Panc1 (cell line): ENCODE results near the gene NKPD1. TPM values are rescaled to one million over a fixed set of nuclear protein-coding genes. Genes with fewer than 3 reads are reported as not detected.

Experiments used
- ATAC-seq: fragments of 200-7000 bp; cut with Tn5 transposase; 2 replicates; pipeline ENCODE4 v1.9.1; 2020; ENCODE audit warnings: mild to moderate bottlenecking, moderate library complexity
- BruUV-seq: library from RNA; stranded (reverse); fragments of 400-500 nt; replicated peaks from 2 replicates; lab custom pipeline; 2021; lab: Mats Ljungman, UMichigan
- CTCF ChIA-PET: fragments of 300-600 bp; sonication (Branson Sonifier 250); formaldehyde crosslinking; loops from one replicate; lab custom pipeline; 2022; ENCODE audit warnings: antibody characterized with exemption; lab: Charles Lee
- POLR2A ChIA-PET: fragments of 300-600 bp; sonication (Branson Sonifier 250); formaldehyde crosslinking; loops from one replicate; lab custom pipeline; 2022; ENCODE audit warnings: antibody characterized with exemption; lab: Charles Lee
- DNase-seq: peaks from one replicate; pipeline ENCODE4 v3.0.0-alpha.2; 2010; ENCODE audit warnings: low read depth, low spot score
- H3K27ac ChIP-seq: 2 replicates; pipeline ENCODE4 v1.5.1; 2011; ENCODE audit warnings: mild to moderate bottlenecking, low read length, inconsistent platforms
- H3K27me3 ChIP-seq: fragments of 200-500 bp; sonication (Bioruptor generic); 2 replicates; pipeline ENCODE4 v1.6.0; 2014; ENCODE audit warnings: low read length, inconsistent platforms; ENCODE audit not compliant: control insufficient read depth, insufficient read depth
- H3K36me3 ChIP-seq: fragments of 200-500 bp; sonication (Bioruptor generic); 2 replicates; pipeline ENCODE4 v1.5.1; 2014; ENCODE audit warnings: inconsistent platforms, mild to moderate bottlenecking, low read length, moderate library complexity; ENCODE audit not compliant: control insufficient read depth, insufficient read depth
- H3K4me1 ChIP-seq: 2 replicates; pipeline ENCODE4 v1.5.1; 2011; ENCODE audit warnings: inconsistent platforms, mild to moderate bottlenecking, low read length, moderate library complexity; ENCODE audit not compliant: control insufficient read depth, insufficient read depth
- H3K4me3 ChIP-seq, 2 experiments: 2 replicates each; pipeline ENCODE4 v1.5.1; 2011 to 2012; ENCODE audit warnings: low read depth in 2 of 2, low read length in 2 of 2, mild to moderate bottlenecking in 2 of 2, inconsistent platforms in 1 of 2, moderate library complexity in 1 of 2
- H3K9me3 ChIP-seq: fragments of 200-500 bp; sonication (Bioruptor generic); 2 replicates; pipeline ENCODE4 v1.5.1; 2014; ENCODE audit warnings: low read depth, mild to moderate bottlenecking, inconsistent platforms, low read length, moderate library complexity; ENCODE audit not compliant: control insufficient read depth, insufficient read depth
- CTCF ChIP-seq: fragments of 450-650 bp; IDR thresholded peaks from 2 replicates; pipeline ENCODE4 v1.5.1; 2017; ENCODE audit warnings: mild to moderate bottlenecking
- POLR2AphosphoS5 ChIP-seq: IDR thresholded peaks from 2 replicates; pipeline ENCODE4 v1.6.1; 2012; ENCODE audit warnings: mild to moderate bottlenecking, low read depth, low read length, moderate library complexity
- SIN3A ChIP-seq: IDR thresholded peaks from 2 replicates; pipeline ENCODE4 v1.6.1; 2012; ENCODE audit warnings: low read depth, mild to moderate bottlenecking, low read length, moderate library complexity, borderline replicate concordance; ENCODE audit not compliant: insufficient read depth
- TCF7L2 ChIP-seq: IDR thresholded peaks from 2 replicates; pipeline ENCODE4 v1.6.1; 2011; ENCODE audit warnings: mild to moderate bottlenecking, low read depth, low read length, inconsistent platforms
- in situ Hi-C: cut with HindIII; loops from 2 replicates; pipeline ENCODE4 v1.10.0; 2016; ENCODE audit warnings: low sequenced_read_pairs, low pct_unique_long_range_greater_than_20kb
- intact Hi-C: fragments of 100-400 bp; cut with micrococcal nuclease; formaldehyde crosslinking; loops from one replicate; pipeline ENCODE4 v1.10.0; 2022; ENCODE audit not compliant: unreplicated experiment
- total RNA-seq: library from RNA; stranded (reverse); gene quantifications from one replicate; pipeline ENCODE4 v1.2.1, GENCODE V29; 2021; ENCODE audit not compliant: unreplicated experiment
- TF ChIP-seq, protein P1 (sequence below), 2 experiments: IDR thresholded peaks; 2 replicates each; pipeline ENCODE4 v1.6.1; 2011 to 2012; ENCODE audit warnings: low read depth in 2 of 2, control low read depth in 1 of 2, low read length in 1 of 2, mild to moderate bottlenecking in 1 of 2, moderate library complexity in 1 of 2; ENCODE audit not compliant: insufficient read depth in 1 of 2

NKPD1 gene
- total RNA-seq, 1 experiment from 2014 or later, result 0.05 TPM

DNA sequence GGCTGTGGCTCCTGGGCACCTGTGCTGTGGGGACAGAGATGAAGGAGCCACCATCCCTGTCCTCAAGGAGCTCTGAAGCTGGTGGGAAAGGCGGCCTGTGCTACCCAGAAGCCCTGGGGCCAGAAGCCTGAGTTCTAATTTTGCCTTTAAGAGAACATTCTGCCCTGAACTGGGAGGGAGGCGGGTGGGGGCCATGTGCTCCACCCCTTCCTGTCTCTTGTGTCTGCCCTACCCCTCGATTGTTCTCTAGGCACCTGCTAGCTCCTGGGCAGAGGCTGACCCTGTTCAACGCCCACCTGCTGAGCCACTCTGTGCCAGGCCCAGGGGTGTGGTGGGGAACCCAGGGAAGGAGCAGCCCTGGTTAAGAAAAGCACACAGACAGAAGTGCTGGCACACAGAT is 11.4 kb upstream of the NKPD1 start:
- ATAC-seq (no peak), DNase-seq (no peak)
- Histone ChIP-seq H3K27ac (no peak overlapping the region), H3K4me1 (no peaks in the 10 kb centered on the region), H3K4me3 (no peak overlapping the region), H3K36me3 (no peaks in the 10 kb centered on the region), H3K9me3 (no peaks in the 10 kb centered on the region), H3K27me3 (no peaks in the 10 kb centered on the region)
- in situ Hi-C loops (no loop called here), intact Hi-C loops (no loop called here)
- no TSS peak for BruUV-seq
- TF ChIP-seq POLR2AphosphoS5 (no peak), SIN3A (no peak), TCF7L2 (no peak), CTCF (no peak)
- TF ChIP-seq, protein P1, sequence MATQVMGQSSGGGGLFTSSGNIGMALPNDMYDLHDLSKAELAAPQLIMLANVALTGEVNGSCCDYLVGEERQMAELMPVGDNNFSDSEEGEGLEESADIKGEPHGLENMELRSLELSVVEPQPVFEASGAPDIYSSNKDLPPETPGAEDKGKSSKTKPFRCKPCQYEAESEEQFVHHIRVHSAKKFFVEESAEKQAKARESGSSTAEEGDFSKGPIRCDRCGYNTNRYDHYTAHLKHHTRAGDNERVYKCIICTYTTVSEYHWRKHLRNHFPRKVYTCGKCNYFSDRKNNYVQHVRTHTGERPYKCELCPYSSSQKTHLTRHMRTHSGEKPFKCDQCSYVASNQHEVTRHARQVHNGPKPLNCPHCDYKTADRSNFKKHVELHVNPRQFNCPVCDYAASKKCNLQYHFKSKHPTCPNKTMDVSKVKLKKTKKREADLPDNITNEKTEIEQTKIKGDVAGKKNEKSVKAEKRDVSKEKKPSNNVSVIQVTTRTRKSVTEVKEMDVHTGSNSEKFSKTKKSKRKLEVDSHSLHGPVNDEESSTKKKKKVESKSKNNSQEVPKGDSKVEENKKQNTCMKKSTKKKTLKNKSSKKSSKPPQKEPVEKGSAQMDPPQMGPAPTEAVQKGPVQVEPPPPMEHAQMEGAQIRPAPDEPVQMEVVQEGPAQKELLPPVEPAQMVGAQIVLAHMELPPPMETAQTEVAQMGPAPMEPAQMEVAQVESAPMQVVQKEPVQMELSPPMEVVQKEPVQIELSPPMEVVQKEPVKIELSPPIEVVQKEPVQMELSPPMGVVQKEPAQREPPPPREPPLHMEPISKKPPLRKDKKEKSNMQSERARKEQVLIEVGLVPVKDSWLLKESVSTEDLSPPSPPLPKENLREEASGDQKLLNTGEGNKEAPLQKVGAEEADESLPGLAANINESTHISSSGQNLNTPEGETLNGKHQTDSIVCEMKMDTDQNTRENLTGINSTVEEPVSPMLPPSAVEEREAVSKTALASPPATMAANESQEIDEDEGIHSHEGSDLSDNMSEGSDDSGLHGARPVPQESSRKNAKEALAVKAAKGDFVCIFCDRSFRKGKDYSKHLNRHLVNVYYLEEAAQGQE (IDR thresholded peaks at IDR 0.05; ENCODE audit: insufficient read depth in 1 of 2, low read depth in 2 of 2, low read length in 1 of 2), result no peak
- ChIA-PET POLR2A (no interaction called here), CTCF (no interaction called here)

DNA sequence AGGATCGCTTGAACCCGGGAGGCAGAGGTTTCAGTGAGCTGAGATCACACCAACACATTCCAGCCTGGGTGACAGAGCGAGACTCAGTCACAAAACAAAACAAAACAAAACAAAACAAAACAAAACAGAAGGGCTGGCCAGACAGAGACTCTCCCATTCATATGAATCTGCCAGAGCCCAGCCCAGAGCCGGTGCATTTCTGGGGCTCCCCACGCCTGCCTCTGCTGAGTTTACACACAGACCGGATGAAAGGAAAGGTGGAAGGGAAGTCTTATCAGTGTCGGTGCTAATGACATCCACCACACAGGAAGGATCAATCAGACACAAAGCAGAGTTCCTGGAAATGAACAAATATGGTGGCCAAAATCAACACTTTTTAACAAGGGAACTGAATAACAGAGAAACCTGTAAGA is 10.4 kb upstream of the NKPD1 start:
- BruUV-seq, result no TSS peak
- TF ChIP-seq CTCF, result no peak
- no peak for TF ChIP-seq TCF7L2
- TF ChIP-seq, protein P1 (IDR thresholded peaks at IDR 0.05; ENCODE audit: insufficient read depth in 1 of 2, low read depth in 2 of 2, low read length in 1 of 2), result no peak
- TF ChIP-seq SIN3A, result no peak
- TF ChIP-seq POLR2AphosphoS5, result no peak
- CTCF ChIA-PET, result interaction anchor here (0.5 kb wide), 1 partner anchor 51 kb away, joined by 5 read pairs; no protein-coding TSS in a partner anchor
- POLR2A ChIA-PET, result no interaction called here
- H3K36me3 ChIP-seq, result no peaks in the 10 kb centered on the region
- H3K27ac ChIP-seq, result no peak overlapping the region
- no peaks in the 10 kb centered on the region for H3K4me1 ChIP-seq
- no peak overlapping the region for H3K4me3 ChIP-seq
- DNase-seq (no peak), ATAC-seq (no peak)
- intact Hi-C loops, result no loop called here
- in situ Hi-C loops, result no loop called here
- H3K27me3 ChIP-seq, result no peaks in the 10 kb centered on the region
- no peaks in the 10 kb centered on the region for H3K9me3 ChIP-seq
